GM12891 (cell line): ENCODE data around the gene MARCHF3.

Experiments
- PAX5 ChIP-seq: IDR thresholded peaks from 2 replicates; pipeline ENCODE4 v1.6.1; 2011; ENCODE audit warnings: low read length, moderate library complexity, mild to moderate bottlenecking; ENCODE audit not compliant: insufficient read depth, severe bottlenecking
- POLR2A ChIP-seq: IDR thresholded peaks from 2 replicates; pipeline ENCODE4 v1.6.1; 2011; ENCODE audit warnings: low read depth, low read length, control low read depth
- POLR2AphosphoS5 ChIP-seq: IDR thresholded peaks from 2 replicates; pipeline ENCODE4 v1.6.1; 2011; ENCODE audit warnings: low read depth, low read length, control low read depth
- POU2F2 ChIP-seq: IDR thresholded peaks from 2 replicates; pipeline ENCODE4 v1.6.1; 2011; ENCODE audit warnings: low read depth, mild to moderate bottlenecking, control low read depth, low read length, moderate library complexity
- SPI1 ChIP-seq: IDR thresholded peaks from 2 replicates; pipeline ENCODE4 v1.6.1; 2011; ENCODE audit warnings: low read depth, low read length, control low read depth
- TAF1 ChIP-seq: IDR thresholded peaks from 2 replicates; pipeline ENCODE4 v1.6.1; 2011; ENCODE audit warnings: low read depth, low read length, control low read depth

DNA sequence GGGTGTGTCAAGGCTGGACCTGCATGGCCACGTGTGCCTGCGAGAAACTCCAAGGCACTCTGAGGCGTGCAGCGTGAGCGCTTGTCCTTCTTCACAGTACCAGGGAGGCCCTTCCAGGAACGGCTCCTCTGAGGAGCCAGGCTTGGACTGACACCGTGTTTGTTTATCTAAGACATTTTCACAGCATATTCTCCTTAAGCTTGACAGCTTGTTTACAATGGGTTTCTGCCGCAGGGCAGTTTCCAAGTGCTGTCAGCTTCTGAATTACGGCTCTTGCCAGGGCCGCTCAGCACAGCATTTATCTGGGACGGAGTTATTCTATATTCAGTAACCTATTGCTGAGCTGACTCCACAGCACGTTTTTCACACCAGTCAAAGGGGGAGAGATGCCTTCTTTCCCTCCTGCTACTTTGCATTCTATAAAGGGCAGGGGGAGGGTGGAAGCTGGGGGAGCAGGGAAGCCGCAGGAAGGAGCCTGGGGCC is 155.0 kb downstream of the MARCHF3 start:
- no peak for TF ChIP-seq POLR2AphosphoS5
- no peak for TF ChIP-seq POLR2A
- TF ChIP-seq TAF1: no peak
- no peak for TF ChIP-seq SPI1
- no peak for TF ChIP-seq PAX5
- TF ChIP-seq POU2F2: no peak
